HG03432 (cell line): ENCODE data around the gene ZBTB16.

Experiments
- ATAC-seq: cut with Tn5 transposase; IDR thresholded peaks from one replicate; pipeline ENCODE4 v1.9.1; 2021; ENCODE audit warnings: mild to moderate bottlenecking, moderate library complexity; ENCODE audit not compliant: unreplicated experiment

Gene ZBTB16

GRCh38 chr11:114149689-114150407, 90.3 kb downstream of the ZBTB16 start:
- no peak for ATAC-seq

GRCh38 chr11:114150671-114151070, 91.2 kb downstream of the ZBTB16 start:
- ATAC-seq = no peak

- ATAC-seq = no peak
Measured at GRCh38 chr11:114151631-114152030, 92.1 kb downstream of the ZBTB16 start.

- no peak for ATAC-seq
Measured at GRCh38 chr11:114152162-114152561, 92.7 kb downstream of the ZBTB16 start.

GRCh38 chr11:114152785-114153184, 93.3 kb downstream of the ZBTB16 start:
- no peak for ATAC-seq

GRCh38 chr11:114153224-114153623, 93.7 kb downstream of the ZBTB16 start:
- no peak for ATAC-seq

GRCh38 chr11:114154271-114155047, 94.9 kb downstream of the ZBTB16 start:
- no peak for ATAC-seq

GRCh38 chr11:114155116-114155515, 95.6 kb downstream of the ZBTB16 start:
- no peak for ATAC-seq

GRCh38 chr11:114156131-114156581, 96.6 kb downstream of the ZBTB16 start:
- no peak for ATAC-seq

GRCh38 chr11:114156782-114157181, 97.3 kb downstream of the ZBTB16 start:
- ATAC-seq = no peak

- no peak for ATAC-seq
Measured at GRCh38 chr11:114157476-114158050, 98.1 kb downstream of the ZBTB16 start.

GRCh38 chr11:114158421-114158820, 98.9 kb downstream of the ZBTB16 start:
- no peak for ATAC-seq

GRCh38 chr11:114158886-114159285, 99.4 kb downstream of the ZBTB16 start:
- ATAC-seq = no peak

- ATAC-seq = no peak
Measured at GRCh38 chr11:114159320-114159719, 99.8 kb downstream of the ZBTB16 start.

GRCh38 chr11:114159802-114160632, 100.5 kb downstream of the ZBTB16 start:
- ATAC-seq = peak; percentile 59

GRCh38 chr11:114160894-114161293, 101.4 kb downstream of the ZBTB16 start:
- no peak for ATAC-seq

GRCh38 chr11:114161486-114162250, 102.2 kb downstream of the ZBTB16 start:
- no peak for ATAC-seq

- ATAC-seq = no peak
Measured at GRCh38 chr11:114162719-114163123, 103.2 kb downstream of the ZBTB16 start.

- ATAC-seq = no peak
Measured at GRCh38 chr11:114163229-114163631, 103.7 kb downstream of the ZBTB16 start.

GRCh38 chr11:114163830-114164401, 104.4 kb downstream of the ZBTB16 start:
- ATAC-seq = no peak
